A673 (cell line): ENCODE results near the gene CYBB. TPM values are rescaled to one million over a fixed set of nuclear protein-coding genes. Genes with fewer than 3 reads are reported as not detected.

ENCODE experiments used
- BruUV-seq: library from RNA; stranded (reverse); fragments of 400-500 nt; replicated peaks from 2 replicates; lab custom pipeline; 2021; lab: Mats Ljungman, UMichigan
- CTCF ChIA-PET: fragments of 300-600 bp; sonication (Branson Sonifier 250); formaldehyde crosslinking; loops from one replicate; lab custom pipeline; 2022; ENCODE audit warnings: antibody characterized with exemption; lab: Charles Lee
- POLR2A ChIA-PET: fragments of 300-600 bp; sonication (Branson Sonifier 250); formaldehyde crosslinking; loops from one replicate; lab custom pipeline; 2022; ENCODE audit warnings: antibody characterized with exemption; ENCODE audit not compliant: low non-redundant PET; lab: Charles Lee
- DNase-seq: peaks from one replicate; pipeline ENCODE4 v3.0.0-alpha.2; 2015; ENCODE audit warnings: low spot score
- H3K27ac ChIP-seq: fragments of 200-600 bp; sonication (generic); 2 replicates; pipeline ENCODE4 v1.5.1; 2016; ENCODE audit warnings: mixed run types, low read depth, mild to moderate bottlenecking, mixed read lengths, antibody characterized with exemption, low read length; ENCODE audit not compliant: poor library complexity, severe bottlenecking
- H3K27me3 ChIP-seq: fragments of 200-600 bp; sonication (generic); replicated peaks from 2 replicates; pipeline ENCODE4 v1.6.1; 2017; ENCODE audit warnings: mixed run types, low read depth, mild to moderate bottlenecking, mixed read lengths, antibody characterized with exemption, low read length; ENCODE audit not compliant: insufficient read depth, poor library complexity
- H3K36me3 ChIP-seq: fragments of 200-600 bp; sonication (generic); 2 replicates; pipeline ENCODE4 v1.6.1; 2016; ENCODE audit warnings: mixed run types, mild to moderate bottlenecking, mixed read lengths, antibody characterized with exemption, low read length; ENCODE audit not compliant: insufficient read depth, poor library complexity, severe bottlenecking
- H3K4me1 ChIP-seq: fragments of 200-600 bp; sonication (generic); 2 replicates; pipeline ENCODE4 v1.6.1; 2017; ENCODE audit warnings: mixed run types, mild to moderate bottlenecking, mixed read lengths, antibody characterized with exemption, low read length; ENCODE audit not compliant: insufficient read depth, poor library complexity, severe bottlenecking
- H3K4me3 ChIP-seq: fragments of 200-600 bp; sonication (generic); 2 replicates; pipeline ENCODE4 v1.5.1; 2016; ENCODE audit warnings: low read depth, mixed run types, mild to moderate bottlenecking, mixed read lengths, low read length; ENCODE audit not compliant: poor library complexity, severe bottlenecking
- H3K9me3 ChIP-seq: fragments of 200-600 bp; sonication (generic); 2 replicates; pipeline ENCODE4 v1.6.1; 2016; ENCODE audit warnings: mixed run types, low read depth, mild to moderate bottlenecking, mixed read lengths, antibody characterized with exemption, low read length; ENCODE audit not compliant: poor library complexity, severe bottlenecking
- CTCF ChIP-seq: fragments of 300-800, 200-600 bp; sonication (generic); conservative IDR thresholded peaks from 2 replicates; pipeline ENCODE4 v1.5.1; 2017; ENCODE audit warnings: low read depth, mild to moderate bottlenecking, antibody characterized with exemption, low read length, moderate library complexity, mixed read lengths
- EZH2 ChIP-seq: fragments of 200-600 bp; sonication (generic); IDR thresholded peaks from 2 replicates; pipeline ENCODE4 v1.6.1; 2017; ENCODE audit warnings: borderline replicate concordance, low read depth, mild to moderate bottlenecking, mixed read lengths, antibody characterized with exemption, low read length; ENCODE audit not compliant: poor library complexity, severe bottlenecking
- intact Hi-C: fragments of 100-400 bp; cut with micrococcal nuclease; formaldehyde crosslinking; loops from one replicate; pipeline ENCODE4 v1.10.0; 2022; ENCODE audit not compliant: unreplicated experiment
- total RNA-seq: library from RNA; stranded (reverse); gene quantifications from 2 replicates; pipeline ENCODE4 v1.2.3, GENCODE V29; 2021

The CYBB gene
- total RNA-seq, 1 experiment from 2014 or later, result not detected

- CTCF ChIA-PET, result interaction anchor here (1.5 to 2.0 kb wide), 3 partner anchors 78 to 429 kb away, joined by 3 to 9 read pairs (median 6); no protein-coding TSS in a partner anchor
- POLR2A ChIA-PET, result no interaction called here
- DNase-seq, result no peak
- no TSS peak for BruUV-seq
- H3K27me3 ChIP-seq, result no peaks in the 10 kb centered on the region
- no peak overlapping the region for H3K27ac ChIP-seq
- H3K9me3 ChIP-seq, result no peaks in the 10 kb centered on the region
- intact Hi-C loops, result loop anchor here (5.0 to 10.0 kb wide), 2 partner anchors 161 to 242 kb away; no protein-coding TSS in a partner anchor
- TF ChIP-seq EZH2 (no peak), CTCF (no peak)
- peaks cover 4% of the 10 kb centered on the region for H3K4me1 ChIP-seq
- no peak overlapping the region for H3K4me3 ChIP-seq
- H3K36me3 ChIP-seq, result no peaks in the 10 kb centered on the region
These were observed 33.5 kb upstream of the CYBB start for GRCh38 chrX:37746218-37746941.

GRCh38 chrX:37746951-37747350, 32.9 kb upstream of the CYBB start:
- no TSS peak for BruUV-seq
- H3K9me3 ChIP-seq, result no peaks in the 10 kb centered on the region
- H3K4me1 ChIP-seq, result peaks cover 4% of the 10 kb centered on the region
- no peak overlapping the region for H3K27ac ChIP-seq
- intact Hi-C loops, result loop anchor here (5.0 to 10.0 kb wide), 2 partner anchors 160 to 242 kb away; no protein-coding TSS in a partner anchor
- no peak for DNase-seq
- H3K36me3 ChIP-seq, result no peaks in the 10 kb centered on the region
- TF ChIP-seq CTCF (no peak), EZH2 (no peak)
- H3K27me3 ChIP-seq, result no peaks in the 10 kb centered on the region
- H3K4me3 ChIP-seq, result no peak overlapping the region
- ChIA-PET CTCF (interaction anchor here (2.0 kb wide), 1 partner anchor 428 kb away, joined by 9 read pairs; no protein-coding TSS in a partner anchor), POLR2A (no interaction called here)

GRCh38 chrX:37752281-37752680, 27.6 kb upstream of the CYBB start:
- ChIA-PET CTCF (no interaction called here), POLR2A (no interaction called here)
- Histone ChIP-seq H3K36me3 (no peaks in the 10 kb centered on the region), H3K4me1 (no peaks in the 10 kb centered on the region), H3K27ac (no peak overlapping the region), H3K4me3 (no peak overlapping the region), H3K27me3 (no peaks in the 10 kb centered on the region), H3K9me3 (no peaks in the 10 kb centered on the region)
- TF ChIP-seq EZH2 (no peak), CTCF (no peak)
- no TSS peak for BruUV-seq
- DNase-seq, result no peak
- intact Hi-C loops, result no loop called here
